ENCODE data around the gene KDM4B. TPM values are rescaled to one million over a fixed set of nuclear protein-coding genes. Genes with fewer than 3 reads are reported as not detected.

Gene KDM4B
- total and polyA plus RNA-seq, 10 of the 15 experiments (the other 5 are each of a cell fraction or from before 2014, with no cell fraction given), result 0.47 to 49.6 (median 16.2) TPM

DNA sequence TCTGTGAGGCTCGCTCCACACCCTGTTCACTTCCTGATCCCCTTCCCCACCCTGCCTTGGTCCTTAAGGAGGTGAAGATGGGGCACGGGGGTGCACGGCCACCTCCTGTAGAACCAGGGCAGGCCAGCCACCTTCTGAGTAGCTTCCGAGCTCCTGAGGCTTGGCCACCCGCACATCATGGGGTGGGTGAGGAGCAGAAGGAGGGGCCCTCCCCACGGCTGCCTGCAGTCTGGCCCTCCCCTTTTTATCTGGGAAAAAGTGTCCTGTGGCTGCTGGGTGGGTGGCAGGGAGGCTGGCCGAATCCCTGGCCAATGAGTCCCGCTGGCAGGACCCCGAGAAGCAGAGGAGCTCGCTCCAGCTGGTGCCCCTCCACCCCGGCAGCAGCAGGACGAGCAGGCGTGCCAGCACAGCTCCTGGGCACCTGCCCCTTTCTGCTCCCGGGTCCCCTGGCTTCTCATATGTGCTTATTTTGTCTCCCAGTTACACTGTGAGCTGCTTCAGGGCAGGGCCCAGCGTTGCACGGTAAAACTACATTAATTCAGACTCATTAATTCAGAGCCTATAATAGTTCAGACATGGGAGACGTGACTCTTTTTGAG is 135.0 kb downstream of the KDM4B start (continued):
- TF ChIP-seq PKNOX1 (IDR thresholded peaks at IDR 0.05), result no peak
- no peak for TF ChIP-seq RFX5 (IDR thresholded peaks at IDR 0.05; ENCODE audit: low read depth, low read length)

GRCh38 chr19:5104871-5105351 is 136.0 kb downstream of the KDM4B start:
- Histone ChIP-seq H3K4me3 (no peak overlapping the region), H3K79me2 (ENCODE audit: control insufficient read depth, insufficient read depth, low read length) (no peaks in the 10 kb centered on the region), H3K4me2 (ENCODE audit: control insufficient read depth, insufficient read depth) (no peak overlapping the region), H3K27ac (ENCODE audit: control insufficient read depth, insufficient read depth) (no peak overlapping the region), H3K27me3 (replicated peaks in 1 of 2; ENCODE audit: control insufficient read depth in 2 of 2, insufficient read depth in 2 of 2, low read length in 1 of 2) (no peaks in the 10 kb centered on the region), H3K36me3 (ENCODE audit: control insufficient read depth in 2 of 2, insufficient read depth in 2 of 2, low read length in 1 of 2) (peaks cover 3 to 7% of the 10 kb centered on the region in 2 experiments; a peak in 3 of 4 replicates), H4K20me1 (ENCODE audit: control insufficient read depth, insufficient read depth) (no peaks in the 10 kb centered on the region), H2AFZ (ENCODE audit: control insufficient read depth, low read depth, low read length) (no peak overlapping the region), H3K4me1 (ENCODE audit: control insufficient read depth, insufficient read depth, low read length) (no peaks in the 10 kb centered on the region), H3K9me3 (replicated peaks; ENCODE audit: control insufficient read depth, insufficient read depth, low read length) (peaks cover 2% of the 10 kb centered on the region; the same call in 2 of the 3 replicates), H3K9ac (ENCODE audit: control insufficient read depth, insufficient read depth, low read length) (no peak overlapping the region)
- no peak for ATAC-seq
- 98% methylated on average over 18 of the region's 18 CpGs for WGBS (ENCODE audit: insufficient coverage, insufficient replicate concordance, low lambda C conversion rate, missing lambda C conversion rate)
- POLR2A ChIA-PET, result no interaction called here
- DNase-seq (ENCODE audit: low read depth, low spot score), result no peak
- no peak for FAIRE-seq
- in situ Hi-C loops (cut with MboI) (no loop called here), intact Hi-C loops (cut with micrococcal nuclease; ENCODE audit: unreplicated experiment) (no loop called here)
- RAD21 ChIA-PET (ENCODE audit: unreplicated experiment), result no interaction called here
- no peak for TF ChIP-seq NR2C1 (IDR thresholded peaks at IDR 0.05)
- no peak for TF ChIP-seq RELA (IDR thresholded peaks at IDR 0.05; ENCODE audit: borderline replicate concordance, partially characterized antibody)
- no peak for TF ChIP-seq CHD2 (IDR thresholded peaks at IDR 0.05; ENCODE audit: borderline replicate concordance, low read depth, low read length)
- TF ChIP-seq CEBPB (IDR thresholded peaks at IDR 0.05; ENCODE audit: borderline replicate concordance in 1 of 2, low read depth in 2 of 2, low read length in 2 of 2), result no peak
- TF ChIP-seq SMC3 (IDR thresholded peaks at IDR 0.05; ENCODE audit: borderline replicate concordance, low read length), result no peak
- no peak for TF ChIP-seq SP1 (IDR thresholded peaks at IDR 0.05; ENCODE audit: low read depth, low read length)
- no peak for TF ChIP-seq SMAD5 (IDR thresholded peaks at IDR 0.05; ENCODE audit: low read depth)
- TF ChIP-seq NR2F1 (conservative IDR thresholded peaks at IDR 0.05), result no peak
- no peak for TF ChIP-seq SMARCA5 (IDR thresholded peaks at IDR 0.05)
- TF ChIP-seq SMAD1 (IDR thresholded peaks at IDR 0.05; ENCODE audit: low read depth, partially characterized antibody), result no peak
- TF ChIP-seq SREBF1 (IDR thresholded peaks at IDR 0.05; ENCODE audit: low read length), result no peak
- no peak for TF ChIP-seq POLR2AphosphoS5 (IDR thresholded peaks at IDR 0.05; ENCODE audit: low read length)
- no TSS peak for BruUV-seq (replicated peaks)
- SMC1A ChIA-PET (ENCODE audit: uncharacterized antibody, unreplicated experiment), result no interaction called here
- CTCF ChIA-PET, result no interaction called here

Measured in GM12878 (cell line).